Germinal center (tissue), 1 donor: ENCODE measurements around the gene EMC8.

Experiments used
- DNase-seq: peaks from one replicate; pipeline ENCODE4 v3.0.0; 2012; ENCODE audit warnings: mixed read lengths, low spot score

Gene EMC8

GRCh38 chr16:85754413-85754812 is 44.9 kb downstream of the EMC8 start:
- peak; percentile 62 for DNase-seq

DNA sequence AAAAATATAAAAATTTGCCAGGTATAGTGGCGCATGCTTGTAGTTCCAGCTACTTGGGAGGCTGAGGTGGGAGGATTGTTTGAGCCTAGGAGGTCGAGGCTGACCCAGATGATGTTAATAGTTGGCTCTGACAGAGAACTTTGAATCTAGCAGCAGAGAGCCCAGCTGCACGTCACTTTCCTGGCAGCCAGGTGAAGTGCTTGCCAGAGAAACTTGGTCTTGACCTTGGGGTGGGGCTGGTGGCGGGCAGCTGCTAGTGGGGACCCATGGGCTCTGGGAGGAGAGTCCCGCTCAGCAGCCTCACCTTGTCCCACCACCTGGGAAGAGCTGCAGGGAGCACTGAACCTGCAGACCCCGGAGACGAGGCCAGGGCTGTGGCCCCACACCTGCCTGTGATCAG is 45.4 kb downstream of the EMC8 start:
- DNase-seq = no peak

DNA sequence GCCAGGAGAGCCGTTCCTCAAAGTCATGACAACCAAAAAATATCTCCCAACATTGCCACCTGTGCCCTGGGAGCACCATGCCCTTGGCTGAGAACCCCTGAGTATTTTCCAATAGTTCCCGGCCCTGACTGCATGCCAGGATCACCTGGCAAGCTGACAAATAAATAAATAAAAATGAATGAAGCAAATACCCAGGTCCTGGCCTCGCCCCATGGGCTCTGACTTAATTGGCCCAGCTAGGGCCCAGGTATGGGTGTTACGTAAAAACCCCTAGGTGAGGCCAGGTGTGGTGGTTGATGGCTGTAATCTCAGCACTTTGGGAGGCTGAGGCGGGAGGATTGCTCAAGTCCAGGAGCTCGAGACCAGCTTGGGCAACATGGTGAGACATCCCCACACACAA is 45.8 kb downstream of the EMC8 start:
- no peak for DNase-seq

- DNase-seq = peak; percentile 30
Measured at GRCh38 chr16:85752511-85753420, 46.6 kb downstream of the EMC8 start.

DNA sequence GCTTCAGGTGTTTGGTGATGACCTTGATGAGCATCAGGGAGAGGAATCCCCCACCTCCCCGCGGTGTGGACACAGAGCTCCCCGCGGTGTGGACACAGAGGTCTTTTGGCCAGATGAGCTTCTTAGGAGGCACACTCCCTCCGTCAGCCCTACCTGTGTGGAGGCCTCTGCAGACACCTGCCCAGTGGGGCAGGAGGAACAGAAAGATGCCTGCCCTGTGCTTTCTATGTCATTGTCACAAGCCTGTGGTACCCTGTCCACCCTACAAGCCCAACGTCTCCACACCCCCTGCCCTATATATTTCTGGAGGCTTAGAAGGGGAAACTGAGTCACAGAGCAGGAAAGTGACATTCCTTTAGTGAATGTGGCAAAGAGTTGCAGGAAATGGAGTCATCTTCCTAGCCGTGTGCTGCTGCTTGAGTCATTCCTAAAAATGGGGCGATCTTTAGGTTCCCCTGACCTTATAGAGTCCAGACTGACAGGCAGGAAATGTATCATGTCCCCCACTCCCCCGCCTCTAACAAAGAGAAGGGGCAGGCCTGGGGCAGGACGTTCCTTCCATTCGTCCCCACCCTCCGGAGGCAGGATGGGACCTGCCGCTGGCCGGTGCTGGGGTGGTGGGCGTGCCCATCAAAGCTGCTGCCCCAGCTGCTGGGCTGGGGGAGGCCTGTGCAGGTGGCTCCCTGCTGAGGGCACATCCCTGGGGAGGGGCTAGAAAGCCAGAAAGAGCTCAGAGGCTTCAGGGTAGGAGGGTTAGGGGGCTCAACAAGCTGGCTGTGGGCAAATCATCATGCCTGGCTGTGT is 47.4 kb downstream of the EMC8 start:
- DNase-seq = no peak

- DNase-seq = peak; percentile 69
Measured at GRCh38 chr16:85750827-85751697, 48.3 kb downstream of the EMC8 start, which contains the start of gene C16orf74. Gene C16orf74 (minus strand): TSS chr16:85751096. CDS start chr16:85735217, 15,879 bp downstream.

DNA sequence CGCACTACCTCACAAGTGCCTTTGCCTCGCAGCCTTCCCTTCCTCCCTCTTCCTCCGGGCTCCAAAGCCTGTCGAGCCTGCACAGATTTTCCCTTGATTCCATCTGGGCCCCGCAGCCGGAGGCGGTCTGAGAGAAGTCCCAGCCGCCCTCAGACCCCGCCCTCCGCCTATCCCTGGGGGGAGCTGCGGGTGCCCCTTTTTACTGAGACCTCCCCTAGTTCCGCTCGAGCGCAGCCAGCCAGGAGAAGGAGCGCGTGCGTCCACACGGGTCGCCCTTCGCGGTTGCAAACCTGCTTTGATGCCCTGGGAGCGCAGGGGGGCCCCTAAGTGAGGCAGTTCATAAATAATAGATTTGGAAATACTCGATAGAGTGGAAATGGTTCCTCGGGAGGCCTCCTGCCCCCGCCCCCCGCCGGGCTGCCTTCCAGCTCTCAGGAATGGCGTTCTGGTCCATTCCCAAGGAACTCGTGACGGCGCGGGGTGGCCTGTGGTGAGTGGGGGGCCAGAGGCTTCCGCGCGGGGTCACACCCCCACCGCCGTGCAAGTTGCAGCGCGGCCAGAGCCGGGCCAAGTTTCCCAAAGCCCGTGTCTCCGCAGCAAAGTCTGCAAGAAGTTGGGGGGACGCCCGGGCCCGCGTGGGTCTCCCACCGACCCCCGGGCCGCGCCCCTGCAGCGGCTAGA is 49.1 kb downstream of the EMC8 start:
- DNase-seq = peak; percentile 64

DNA sequence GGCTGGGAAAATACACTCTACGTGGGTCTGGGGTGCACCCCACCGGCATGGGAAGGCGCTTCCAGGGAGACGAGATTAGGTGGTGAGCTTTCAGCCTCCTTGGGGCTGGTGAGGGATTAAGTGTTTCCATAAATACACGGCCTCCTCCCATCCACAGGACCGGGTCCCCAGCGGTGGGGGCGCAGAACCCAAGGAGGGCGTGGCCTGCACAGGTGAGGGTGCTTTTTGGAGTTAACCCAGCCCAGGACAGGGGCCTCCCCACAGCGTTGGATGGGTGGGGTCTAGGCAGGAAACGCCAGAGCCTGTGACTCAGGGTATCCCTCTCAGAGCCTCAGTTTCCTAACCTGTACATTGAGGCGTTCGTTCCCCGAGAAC is 49.6 kb downstream of the EMC8 start:
- DNase-seq = no peak

DNA sequence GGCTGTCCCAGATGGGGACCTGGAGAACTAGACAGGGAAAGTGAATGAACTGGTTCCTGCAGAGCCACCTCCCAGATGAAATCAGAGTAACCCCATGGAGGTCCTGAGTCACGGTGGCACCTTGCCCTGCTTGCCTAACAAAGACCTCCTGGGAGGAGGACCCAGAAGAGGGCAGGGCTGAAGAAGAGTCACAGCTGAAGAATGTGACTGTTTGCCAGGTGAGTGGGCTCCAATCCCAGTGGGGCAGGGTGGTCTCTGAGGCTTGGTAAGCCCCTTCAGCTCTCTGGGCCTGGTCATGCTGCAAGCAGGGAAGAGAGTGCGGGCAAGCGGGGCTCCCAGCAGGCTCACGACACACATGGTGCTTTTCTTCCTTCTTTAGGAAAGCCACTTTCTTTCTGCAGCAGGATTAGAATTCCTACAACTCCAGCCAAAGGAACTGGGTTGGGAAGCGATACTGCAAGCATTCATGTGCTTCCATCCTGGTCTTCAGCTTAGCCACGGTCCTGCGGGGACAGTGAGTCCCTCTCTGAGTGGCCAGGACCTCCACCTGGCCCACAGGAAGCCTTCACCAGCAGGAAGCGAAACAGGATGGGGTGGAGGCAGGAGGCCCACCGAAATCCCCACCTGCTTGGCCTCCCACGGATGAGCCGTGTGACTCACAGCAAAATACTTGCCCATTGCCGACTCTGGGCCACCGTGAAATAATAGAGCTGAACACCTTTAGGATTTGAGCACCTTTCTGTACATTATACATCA is 52.7 kb downstream of the EMC8 start:
- DNase-seq = no peak

DNA sequence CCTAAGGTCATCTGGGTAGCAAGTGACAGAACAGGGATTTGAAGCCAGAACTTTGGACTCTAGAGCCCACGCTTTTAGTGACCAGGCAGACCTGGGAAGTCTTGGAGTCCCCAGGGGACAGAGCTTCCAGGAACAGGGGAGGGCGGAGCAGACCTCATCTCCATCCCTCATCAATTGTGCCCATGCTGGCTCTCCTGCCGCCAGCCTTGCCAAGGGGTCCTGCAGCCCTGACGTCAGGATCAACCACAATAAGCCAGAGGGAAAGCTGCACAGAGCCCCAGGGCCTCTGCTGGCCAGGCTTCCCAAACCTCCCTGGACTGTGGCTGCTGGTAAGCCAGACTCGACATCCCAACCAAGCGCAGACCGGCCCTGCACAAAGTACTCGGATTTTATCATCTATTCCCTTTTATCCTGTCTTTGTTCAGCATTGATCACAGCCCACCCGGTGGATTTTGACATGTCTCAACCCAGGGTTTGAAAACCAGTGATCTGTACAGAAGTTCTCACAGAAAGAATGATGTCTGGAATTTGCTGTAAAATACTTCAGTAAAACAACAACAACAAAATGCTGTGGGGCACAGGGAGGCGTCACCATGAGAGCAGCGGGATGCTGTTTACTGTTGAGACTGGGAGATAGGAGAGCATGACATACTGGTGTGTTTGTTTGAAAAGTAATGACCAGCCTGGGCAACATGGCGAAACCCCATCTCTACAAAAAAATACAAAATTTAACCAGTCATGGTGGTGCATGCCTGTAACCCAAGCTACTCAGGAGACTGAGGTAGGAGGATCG is 60.2 kb downstream of the EMC8 start:
- no peak for DNase-seq

DNA sequence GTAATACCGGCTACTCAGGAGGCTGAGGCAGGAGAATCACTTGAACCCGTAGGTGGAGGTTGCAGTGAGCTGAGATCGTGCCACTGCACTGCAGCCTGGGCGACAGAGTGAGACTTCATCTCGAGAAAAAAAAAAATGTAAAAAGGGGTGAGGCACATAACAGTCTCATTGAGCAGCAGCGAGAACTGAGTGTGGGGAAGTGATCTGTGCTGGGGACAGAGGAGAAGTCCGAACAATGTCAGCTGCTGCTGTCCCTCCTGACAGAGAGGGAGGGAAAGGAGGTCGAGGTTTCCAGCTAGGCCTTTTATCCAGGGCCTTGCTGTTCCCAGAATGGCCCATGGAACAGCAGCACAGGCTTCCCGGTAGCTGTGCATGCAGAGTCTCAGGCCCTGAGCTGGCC is 62.4 kb downstream of the EMC8 start:
- DNase-seq = no peak

DNA sequence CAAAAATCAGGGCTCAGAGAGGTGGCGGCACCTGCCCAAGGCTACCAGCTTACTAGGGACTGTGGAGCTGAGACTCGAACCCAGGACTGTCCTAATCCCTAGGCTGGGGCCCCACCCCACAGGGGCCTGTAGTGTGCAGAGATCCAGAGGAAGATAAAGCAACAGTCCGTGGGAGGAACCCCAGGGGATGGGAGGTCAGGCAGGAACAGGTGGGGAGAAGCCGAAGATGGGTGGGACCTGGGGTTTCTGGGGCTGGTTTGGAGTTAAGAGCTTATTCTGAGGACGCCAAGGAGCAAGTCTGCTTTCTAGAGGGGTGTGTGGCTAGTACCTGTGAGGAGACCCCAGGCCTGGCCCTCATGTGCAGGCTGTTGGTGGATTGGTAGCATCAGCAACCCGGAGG is 63.4 kb downstream of the EMC8 start:
- DNase-seq = no peak

DNA sequence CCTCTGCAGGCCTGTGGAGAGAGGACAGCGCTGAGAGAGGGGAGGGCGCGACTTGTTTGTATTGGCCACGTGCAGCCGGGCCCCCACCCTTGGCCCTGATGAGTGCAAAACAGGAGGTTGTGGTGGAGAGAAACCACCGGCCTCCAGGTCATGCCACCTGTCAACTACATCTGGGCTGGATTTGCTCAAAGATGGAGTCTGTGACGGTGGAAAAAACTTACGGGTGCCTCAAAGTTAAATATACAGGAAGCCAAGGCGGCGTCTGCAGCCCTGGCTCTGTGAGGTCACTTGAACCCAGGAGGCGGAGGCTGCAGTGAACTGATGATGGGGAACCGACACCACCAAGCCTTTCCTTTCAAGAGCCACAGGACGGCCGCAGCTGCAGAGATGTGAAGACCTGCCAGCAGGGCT is 64.1 kb downstream of the EMC8 start:
- peak; percentile 29 for DNase-seq

GRCh38 chr16:85734311-85735017 is 64.9 kb downstream of the EMC8 start:
- no peak for DNase-seq

DNA sequence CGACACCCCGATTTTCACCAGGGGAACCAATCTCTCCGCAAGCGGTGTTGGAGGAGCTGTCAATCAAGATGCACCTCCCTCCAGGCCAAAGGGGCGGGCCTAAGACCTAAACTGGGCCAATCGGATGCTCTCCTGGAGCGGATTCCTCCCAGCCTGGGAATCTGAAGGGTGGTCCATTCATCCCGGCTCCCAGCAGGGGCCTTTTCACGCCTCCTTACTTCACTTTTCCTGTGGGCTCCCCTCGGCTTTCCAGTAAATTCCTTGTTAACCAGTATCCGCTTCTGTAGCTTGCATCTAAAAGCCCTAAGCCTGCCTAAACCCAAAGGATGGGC is 65.5 kb downstream of the EMC8 start:
- DNase-seq = no peak

DNA sequence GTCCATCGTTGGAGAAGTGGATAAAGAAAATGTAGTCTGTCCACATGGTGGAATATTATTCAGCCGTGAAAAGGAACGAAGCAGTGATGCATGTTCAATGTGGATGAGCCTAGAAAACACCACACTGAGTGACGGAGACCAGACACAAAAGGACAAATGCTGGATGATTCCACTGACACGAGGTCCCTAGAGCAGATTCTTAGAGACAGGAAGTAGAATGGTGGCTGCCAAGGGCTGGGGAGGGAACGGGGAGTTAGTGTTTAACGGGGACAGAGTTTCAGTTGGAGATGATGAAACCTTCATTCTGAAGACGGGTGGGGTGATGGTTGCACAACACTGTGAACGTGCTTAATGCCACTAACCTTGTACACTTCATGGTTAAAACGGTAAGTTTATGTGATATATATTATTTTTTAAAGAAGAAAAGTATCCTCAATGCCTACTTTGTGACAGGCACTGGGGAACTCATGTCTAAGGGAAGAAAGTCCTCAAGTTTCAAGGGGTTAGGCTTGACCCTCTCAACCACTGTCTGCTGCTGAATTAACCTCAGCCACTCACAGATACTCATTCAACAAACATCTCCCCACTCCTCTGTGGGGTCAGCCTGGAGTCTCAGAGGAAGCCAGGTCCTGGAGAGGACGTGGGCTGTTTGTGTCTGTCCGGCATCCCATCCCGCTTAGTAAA is 66.0 kb downstream of the EMC8 start:
- DNase-seq = no peak

DNA sequence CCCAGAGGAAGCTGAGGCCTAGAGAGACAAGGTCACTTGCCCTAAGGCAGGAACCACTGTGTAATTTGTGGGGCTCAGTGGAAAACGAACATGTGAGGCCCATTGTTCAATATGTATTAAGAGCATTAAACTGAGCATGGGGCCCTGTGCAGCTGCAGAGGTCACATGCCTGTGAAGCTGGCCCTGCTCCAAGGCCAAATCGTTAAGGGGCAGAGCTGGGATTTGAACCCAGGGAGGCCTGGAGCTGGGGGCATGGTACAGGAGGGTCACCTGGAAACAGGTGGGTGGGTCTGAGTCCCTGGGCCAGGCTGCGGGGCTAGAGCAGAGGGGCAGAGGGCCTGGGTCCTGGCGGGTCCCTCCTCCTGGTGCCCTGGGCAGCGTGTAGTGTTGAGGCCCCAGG is 68.2 kb downstream of the EMC8 start:
- no peak for DNase-seq

GRCh38 chr16:85730186-85730465 is 69.2 kb downstream of the EMC8 start:
- no peak for DNase-seq
